LNCaP clone FGC (cell line): ENCODE results near the gene MYH7.
"Not testable (repeated sequence)": the region's sequence is repeated elsewhere in the genome, so short reads cannot be mapped to it uniquely, and the experiment has no call there.

Experiments
- DNase-seq: peaks from one replicate; pipeline ENCODE4 v3.0.0-alpha.2; 2011; ENCODE audit warnings: low read depth
- H3K4me3 ChIP-seq: 2 replicates; pipeline ENCODE4 v1.5.1; 2011; ENCODE audit warnings: mild to moderate bottlenecking, low read depth, low read length, control low read depth
- TF ChIP-seq, protein P1 (sequence below): IDR thresholded peaks from 2 replicates; pipeline ENCODE4 v1.5.1; 2012; ENCODE audit warnings: mild to moderate bottlenecking; ENCODE audit not compliant: control insufficient read depth, insufficient read depth; ENCODE audit errors: extremely low read depth

MYH7 gene

DNA sequence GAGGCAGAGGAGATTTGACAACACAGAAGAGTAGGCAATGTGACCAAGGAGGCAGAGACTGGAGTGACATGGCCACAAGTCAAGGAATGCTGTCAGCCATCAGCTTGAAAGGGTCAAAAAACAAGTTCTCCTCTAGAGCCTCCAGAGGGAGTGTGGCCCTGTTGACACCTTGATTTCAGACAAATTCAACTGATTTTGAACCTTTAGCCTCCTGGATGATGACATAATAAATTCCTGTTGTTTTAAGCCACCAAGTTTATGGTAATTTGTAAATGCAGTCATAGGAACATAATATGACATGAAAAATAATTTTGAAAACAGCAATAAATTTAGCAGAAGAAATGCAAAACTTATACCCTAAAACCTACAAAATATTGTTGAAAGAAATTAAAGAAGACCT, 25.5 kb upstream of the MYH7 start:
- no peak overlapping the region for H3K4me3 ChIP-seq
- no peak for DNase-seq
- TF ChIP-seq, protein P1, sequence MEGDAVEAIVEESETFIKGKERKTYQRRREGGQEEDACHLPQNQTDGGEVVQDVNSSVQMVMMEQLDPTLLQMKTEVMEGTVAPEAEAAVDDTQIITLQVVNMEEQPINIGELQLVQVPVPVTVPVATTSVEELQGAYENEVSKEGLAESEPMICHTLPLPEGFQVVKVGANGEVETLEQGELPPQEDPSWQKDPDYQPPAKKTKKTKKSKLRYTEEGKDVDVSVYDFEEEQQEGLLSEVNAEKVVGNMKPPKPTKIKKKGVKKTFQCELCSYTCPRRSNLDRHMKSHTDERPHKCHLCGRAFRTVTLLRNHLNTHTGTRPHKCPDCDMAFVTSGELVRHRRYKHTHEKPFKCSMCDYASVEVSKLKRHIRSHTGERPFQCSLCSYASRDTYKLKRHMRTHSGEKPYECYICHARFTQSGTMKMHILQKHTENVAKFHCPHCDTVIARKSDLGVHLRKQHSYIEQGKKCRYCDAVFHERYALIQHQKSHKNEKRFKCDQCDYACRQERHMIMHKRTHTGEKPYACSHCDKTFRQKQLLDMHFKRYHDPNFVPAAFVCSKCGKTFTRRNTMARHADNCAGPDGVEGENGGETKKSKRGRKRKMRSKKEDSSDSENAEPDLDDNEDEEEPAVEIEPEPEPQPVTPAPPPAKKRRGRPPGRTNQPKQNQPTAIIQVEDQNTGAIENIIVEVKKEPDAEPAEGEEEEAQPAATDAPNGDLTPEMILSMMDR, result no peak

- TF ChIP-seq, protein P1, result no peak
- no peak for DNase-seq
- no peak overlapping the region for H3K4me3 ChIP-seq
Observed at GRCh38 chr14:23457587-23458445, 22.4 kb upstream of the MYH7 start.

DNA sequence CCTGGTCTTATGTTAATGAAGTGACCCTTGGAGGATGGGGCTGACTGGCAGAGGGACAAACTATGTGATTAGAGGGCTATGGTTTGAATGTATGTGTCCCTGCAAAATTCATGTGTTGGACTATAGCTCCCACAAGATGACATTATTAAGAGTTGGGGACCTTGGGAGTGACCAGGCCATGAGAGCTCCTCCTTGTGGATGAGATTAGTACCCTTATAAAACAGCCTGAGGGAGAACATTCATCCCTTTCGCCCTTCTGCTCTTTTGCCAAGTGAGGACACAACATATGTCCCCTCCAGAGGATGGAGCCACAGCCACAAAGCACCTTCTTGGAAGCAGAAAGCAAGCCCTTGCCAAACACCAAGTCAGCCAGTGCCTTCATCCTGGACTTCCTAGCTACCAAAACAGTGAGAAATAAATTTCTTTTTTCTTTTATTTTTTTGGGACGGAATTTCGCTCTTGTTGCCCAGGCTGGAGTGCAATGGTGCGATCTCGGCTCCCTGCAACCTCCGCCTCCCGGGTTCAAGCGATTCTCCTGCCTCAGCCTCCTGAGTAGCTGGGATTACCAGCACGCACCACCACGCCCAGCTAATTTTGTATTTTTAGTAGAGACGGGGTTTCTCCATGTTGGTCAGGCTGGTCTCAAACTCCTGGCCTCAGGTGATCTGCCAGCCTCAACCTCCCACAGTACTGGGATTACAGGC, 21.6 kb upstream of the MYH7 start:
- TF ChIP-seq, protein P1, result peak; percentile 32
- not testable (repeated sequence) for DNase-seq

DNA sequence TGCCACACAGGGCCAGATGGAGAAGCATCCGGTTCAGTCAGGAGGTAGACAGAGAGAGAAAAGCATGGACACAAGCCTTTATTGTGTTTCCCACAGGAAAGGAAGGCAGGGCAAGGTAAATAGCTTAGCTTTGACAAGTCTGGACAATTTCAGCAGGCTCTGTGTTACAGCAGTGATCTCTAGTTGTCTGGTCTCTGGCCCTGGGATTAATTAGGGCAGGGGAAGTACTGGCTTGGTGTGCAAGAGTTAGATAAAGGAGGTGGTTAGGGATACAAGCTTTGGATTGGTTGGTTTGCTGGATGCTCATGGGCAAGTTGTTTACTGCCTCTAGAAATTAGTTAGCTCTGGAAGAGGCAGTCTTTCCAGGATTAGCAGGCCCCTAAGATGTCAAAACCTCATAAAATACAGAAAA, 19.0 kb upstream of the MYH7 start:
- H3K4me3 ChIP-seq, result no peak overlapping the region
- TF ChIP-seq, protein P1, result no peak
- DNase-seq, result no peak

More for the DNA sequence above, 21.6 kb upstream of the MYH7 start:
- H3K4me3 ChIP-seq, result not testable (repeated sequence)

DNA sequence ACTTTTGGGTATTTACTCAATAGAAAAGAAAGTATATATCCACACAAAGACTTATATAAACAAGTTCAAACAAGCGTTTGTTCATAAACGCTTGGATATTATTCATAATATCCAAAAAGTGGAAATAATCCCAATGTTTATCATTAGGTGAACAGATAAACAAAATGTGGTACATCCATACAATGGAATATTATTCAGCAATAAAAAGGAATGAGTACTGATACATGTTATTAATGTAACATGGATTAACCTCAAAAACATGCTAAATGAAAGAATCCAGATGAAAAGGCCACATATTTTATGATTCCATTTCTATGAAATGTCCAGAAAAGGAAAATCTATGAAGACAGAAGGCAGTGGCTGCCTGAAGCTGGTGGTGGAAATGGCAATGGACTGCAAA, 16.8 kb upstream of the MYH7 start:
- H3K4me3 ChIP-seq, result no peak overlapping the region
- TF ChIP-seq, protein P1, result no peak

DNA sequence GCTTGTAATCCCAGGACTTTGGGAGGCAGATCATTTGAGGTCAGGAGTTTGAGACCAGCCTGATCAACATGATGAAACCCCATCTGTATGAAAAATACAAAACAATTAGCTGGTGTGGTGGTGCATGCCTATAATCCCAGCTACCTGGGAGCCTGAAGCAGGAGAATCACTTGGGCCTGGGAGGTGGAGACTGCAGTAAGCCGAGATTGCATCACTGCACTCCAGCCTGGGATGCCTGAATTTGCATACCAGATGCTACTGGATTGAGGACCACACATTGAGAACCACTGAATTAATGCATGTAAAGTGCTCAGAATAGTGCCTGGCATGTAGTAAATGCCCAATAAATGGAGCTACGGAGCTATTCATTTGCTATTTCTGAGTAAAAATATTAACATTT, 14.9 kb upstream of the MYH7 start:
- H3K4me3 ChIP-seq, result no peak overlapping the region
- DNase-seq, result no peak
- TF ChIP-seq, protein P1, result no peak

More for the DNA sequence above, 16.8 kb upstream of the MYH7 start:
- no peak for DNase-seq

DNA sequence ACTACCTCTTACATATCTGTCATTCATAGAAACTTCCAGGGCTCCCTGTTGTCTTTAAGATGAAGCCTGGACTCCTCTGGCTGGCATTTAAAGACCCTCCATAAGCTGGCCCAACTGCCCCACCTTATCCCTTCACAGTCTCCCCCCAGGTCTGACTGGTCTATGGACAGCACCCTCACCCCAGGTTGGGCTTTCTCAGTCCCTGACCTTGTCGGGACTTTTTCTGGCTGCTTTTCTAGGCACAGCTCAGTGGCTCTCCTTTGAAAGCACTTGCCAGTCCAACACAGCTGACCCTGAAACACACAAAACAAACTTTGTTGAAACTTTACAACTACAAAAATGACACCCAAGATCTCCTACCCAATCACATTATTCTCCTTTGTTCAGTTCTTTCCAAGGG, 13.9 kb upstream of the MYH7 start:
- H3K4me3 ChIP-seq, result no peak overlapping the region
- DNase-seq, result no peak
- TF ChIP-seq, protein P1, result no peak
